Transverse colon (tissue), 4 donors: ENCODE measurements around the gene TCF25. TPM values are rescaled to one million over a fixed set of nuclear protein-coding genes. Genes with fewer than 3 reads are reported as not detected.
A peak's percentile ranks its signal among the peaks of the same experiment; 100 is the strongest.

Source experiments
- DNase-seq: peaks from one replicate; pipeline ENCODE4 v3.0.0-alpha.2; 2019
- H3K27ac ChIP-seq, 4 donors: fragments of 200-600 bp; sonication (generic); 2 replicates each; pipeline ENCODE4 v1.5.1; 2016 to 2018; ENCODE audit warnings: inconsistent platforms in 4 of 4
- H3K27me3 ChIP-seq: fragments of 200-600 bp; sonication (generic); 2 replicates; pipeline ENCODE4 v1.5.1; 2017; ENCODE audit warnings: inconsistent platforms
- H3K36me3 ChIP-seq, 4 donors: fragments of 200-600 bp; sonication (generic); 2 replicates each; pipeline ENCODE4 v1.5.1; 2017 to 2019; ENCODE audit warnings: inconsistent platforms in 4 of 4
- H3K4me1 ChIP-seq, 4 donors: fragments of 200-600 bp; sonication (generic); 2 replicates each; pipeline ENCODE4 v1.5.1; 2017 to 2020; ENCODE audit warnings: inconsistent platforms in 4 of 4
- H3K4me3 ChIP-seq, 4 donors: fragments of 200-600 bp; sonication (generic); 1 replicate in 1 of 4; 2 replicates in 3 of 4; pipeline versions ENCODE4 v1.5.1 to v1.6.1; 2017 to 2019; ENCODE audit warnings: inconsistent platforms in 4 of 4
- H3K9me3 ChIP-seq, 2 donors: fragments of 200-600 bp; sonication (generic); 2 replicates each; pipeline ENCODE4 v1.5.1; 2017 to 2019; ENCODE audit warnings: inconsistent platforms in 2 of 2
- EP300 ChIP-seq: sonication (generic); formaldehyde crosslinking; IDR thresholded peaks from one replicate; pipeline ENCODE4 v1.6.1; 2017; ENCODE audit warnings: antibody characterized with exemption, low read depth
- POLR2A ChIP-seq: fragments of 450-650 bp; IDR thresholded peaks from one replicate; pipeline ENCODE4 v1.6.1; 2016; ENCODE audit warnings: antibody characterized with exemption, mild to moderate bottlenecking, moderate library complexity
- POLR2AphosphoS5 ChIP-seq, 3 donors: sonication (generic); formaldehyde crosslinking; IDR thresholded peaks; one replicate each; pipeline ENCODE4 v1.6.1; 2016; ENCODE audit warnings: antibody characterized with exemption in 3 of 3
- WGBS, 2 donors: methylation state at CpG; one replicate each; pipeline ENCODE4 v1.1.5; 2018; ENCODE audit warnings: low coverage in 1 of 2; 5-methylcytosine and 5-hydroxymethylcytosine counted together
- in situ Hi-C, 4 donors: fragments of 200-750 bp; cut with MboI; loops; one replicate each; pipeline versions ENCODE4 v1.15.0 to v1.15.1; 2017; ENCODE audit warnings: low sequenced_read_pairs in 3 of 4, low pct_ligation_motif_present in 1 of 4, low pct_unique_long_range_greater_than_20kb in 1 of 4
- intact Hi-C: fragments of 100-400 bp; cut with DNase I; formaldehyde crosslinking; loops from one replicate; pipeline ENCODE4 v1.15.1; 2023; ENCODE audit warnings: low total_unique reads
- total RNA-seq, 4 donors: library from RNA; depleted of rRNA; stranded (reverse); fragments of >200 nt; gene quantifications; one replicate each; pipeline ENCODE4 v1.1.0, GENCODE V29; 2016
- TF ChIP-seq, protein P1 (sequence below), 5 experiments: fragments of 200-600 bp in 3 of 5; fragments of 450-650 bp in 2 of 5; sonication (generic) in 3 of 5; IDR thresholded peaks; 1 replicate in 2 of 5; 2 replicates in 3 of 5; pipeline ENCODE4 v1.5.1; 2016 to 2017; ENCODE audit warnings: antibody characterized with exemption in 5 of 5, inconsistent platforms in 3 of 5, mild to moderate bottlenecking in 2 of 5, moderate library complexity in 1 of 5

The TCF25 gene
- total RNA-seq, 4 donors from 2014 or later = 202 to 648 (median 354) TPM

DNA sequence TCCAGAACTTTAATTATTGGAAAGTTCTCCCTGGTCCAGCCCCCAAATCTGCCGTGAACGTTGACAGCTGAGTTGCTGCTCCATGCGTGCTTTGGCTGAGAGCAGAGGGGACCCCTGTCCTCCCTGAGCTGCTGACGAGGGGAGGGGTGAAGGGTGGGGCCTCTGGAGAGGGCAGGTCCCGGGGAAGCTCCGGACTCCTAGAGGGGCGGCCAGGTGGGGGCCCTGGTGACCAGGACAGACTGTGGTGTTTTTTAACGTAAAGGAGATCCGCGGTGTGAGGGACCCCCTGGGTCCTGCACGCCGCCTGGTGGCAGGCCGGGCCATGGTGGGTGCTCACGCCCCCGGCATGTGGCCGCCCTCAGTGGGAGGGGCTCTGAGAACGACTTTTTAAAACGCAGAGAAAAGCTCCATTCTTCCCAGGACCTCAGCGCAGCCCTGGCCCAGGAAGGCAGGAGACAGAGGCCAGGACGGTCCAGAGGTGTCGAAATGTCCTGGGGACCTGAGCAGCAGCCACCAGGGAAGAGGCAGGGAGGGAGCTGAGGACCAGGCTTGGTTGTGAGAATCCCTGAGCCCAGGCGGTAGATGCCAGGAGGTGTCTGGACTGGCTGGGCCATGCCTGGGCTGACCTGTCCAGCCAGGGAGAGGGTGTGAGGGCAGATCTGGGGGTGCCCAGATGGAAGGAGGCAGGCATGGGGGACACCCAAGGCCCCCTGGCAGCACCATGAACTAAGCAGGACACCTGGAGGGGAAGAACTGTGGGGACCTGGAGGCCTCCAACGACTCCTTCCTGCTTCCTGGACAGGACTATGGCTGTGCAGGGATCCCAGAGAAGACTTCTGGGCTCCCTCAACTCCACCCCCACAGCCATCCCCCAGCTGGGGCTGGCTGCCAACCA lies 45.3 kb downstream of the TCF25 start, which contains the start of gene MC1R:
MC1R (plus strand) TSS at position 410 of the 895 bp plus-strand sequence; CDS start at position 807, 397 bp downstream.
- WGBS, 2 donors = 6% methylated on average over 19 of the region's 23 CpGs; no CpG with 5 or more reads in 1 of the 2 donors
- H3K4me3 ChIP-seq = peak within 1 kb of the TSS in 3 of 4 donors; percentile 1 to 37 (median 29)
- H3K36me3 ChIP-seq = no peaks in the 10 kb centered on the region
- no peak for TF ChIP-seq POLR2AphosphoS5 (IDR thresholded peaks at IDR 0.05)
- TF ChIP-seq, protein P1, sequence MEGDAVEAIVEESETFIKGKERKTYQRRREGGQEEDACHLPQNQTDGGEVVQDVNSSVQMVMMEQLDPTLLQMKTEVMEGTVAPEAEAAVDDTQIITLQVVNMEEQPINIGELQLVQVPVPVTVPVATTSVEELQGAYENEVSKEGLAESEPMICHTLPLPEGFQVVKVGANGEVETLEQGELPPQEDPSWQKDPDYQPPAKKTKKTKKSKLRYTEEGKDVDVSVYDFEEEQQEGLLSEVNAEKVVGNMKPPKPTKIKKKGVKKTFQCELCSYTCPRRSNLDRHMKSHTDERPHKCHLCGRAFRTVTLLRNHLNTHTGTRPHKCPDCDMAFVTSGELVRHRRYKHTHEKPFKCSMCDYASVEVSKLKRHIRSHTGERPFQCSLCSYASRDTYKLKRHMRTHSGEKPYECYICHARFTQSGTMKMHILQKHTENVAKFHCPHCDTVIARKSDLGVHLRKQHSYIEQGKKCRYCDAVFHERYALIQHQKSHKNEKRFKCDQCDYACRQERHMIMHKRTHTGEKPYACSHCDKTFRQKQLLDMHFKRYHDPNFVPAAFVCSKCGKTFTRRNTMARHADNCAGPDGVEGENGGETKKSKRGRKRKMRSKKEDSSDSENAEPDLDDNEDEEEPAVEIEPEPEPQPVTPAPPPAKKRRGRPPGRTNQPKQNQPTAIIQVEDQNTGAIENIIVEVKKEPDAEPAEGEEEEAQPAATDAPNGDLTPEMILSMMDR (IDR thresholded peaks at IDR 0.05) = peak in 4 of 5 experiments; percentile 25 to 37 (median 32)
- TF ChIP-seq EP300 = no peak
- peak within 1 kb of the TSS; percentile 6 to 73 (median 52) for H3K27ac ChIP-seq
- in situ Hi-C loops (no loop called here), intact Hi-C loops (no loop called here)
- peaks cover 18 to 53% (median 43%) of the 10 kb centered on the region in 4 donors for H3K4me1 ChIP-seq
- no peaks in the 10 kb centered on the region for H3K9me3 ChIP-seq
- peaks cover 58% of the 10 kb centered on the region for H3K27me3 ChIP-seq
- DNase-seq = no peak

DNA sequence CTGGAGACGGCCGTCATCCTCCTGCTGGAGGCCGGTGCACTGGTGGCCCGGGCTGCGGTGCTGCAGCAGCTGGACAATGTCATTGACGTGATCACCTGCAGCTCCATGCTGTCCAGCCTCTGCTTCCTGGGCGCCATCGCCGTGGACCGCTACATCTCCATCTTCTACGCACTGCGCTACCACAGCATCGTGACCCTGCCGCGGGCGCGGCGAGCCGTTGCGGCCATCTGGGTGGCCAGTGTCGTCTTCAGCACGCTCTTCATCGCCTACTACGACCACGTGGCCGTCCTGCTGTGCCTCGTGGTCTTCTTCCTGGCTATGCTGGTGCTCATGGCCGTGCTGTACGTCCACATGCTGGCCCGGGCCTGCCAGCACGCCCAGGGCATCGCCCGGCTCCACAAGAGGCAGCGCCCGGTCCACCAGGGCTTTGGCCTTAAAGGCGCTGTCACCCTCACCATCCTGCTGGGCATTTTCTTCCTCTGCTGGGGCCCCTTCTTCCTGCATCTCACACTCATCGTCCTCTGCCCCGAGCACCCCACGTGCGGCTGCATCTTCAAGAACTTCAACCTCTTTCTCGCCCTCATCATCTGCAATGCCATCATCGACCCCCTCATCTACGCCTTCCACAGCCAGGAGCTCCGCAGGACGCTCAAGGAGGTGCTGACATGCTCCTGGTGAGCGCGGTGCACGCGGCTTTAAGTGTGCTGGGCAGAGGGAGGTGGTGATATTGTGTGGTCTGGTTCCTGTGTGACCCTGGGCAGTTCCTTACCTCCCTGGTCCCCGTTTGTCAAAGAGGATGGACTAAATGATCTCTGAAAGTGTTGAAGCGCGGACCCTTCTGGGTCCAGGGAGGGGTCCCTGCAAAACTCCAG lies 46.4 kb downstream of the TCF25 start:
- in situ Hi-C loops (no loop called here), intact Hi-C loops (no loop called here)
- no peak overlapping the region for H3K27ac ChIP-seq
- TF ChIP-seq, protein P1 (IDR thresholded peaks at IDR 0.05) = no peak
- TF ChIP-seq POLR2AphosphoS5 (IDR thresholded peaks at IDR 0.05) (no peak), POLR2A (no peak), EP300 (no peak)
- H3K27me3 ChIP-seq = peaks cover 68% of the 10 kb centered on the region
- DNase-seq = no peak
- H3K36me3 ChIP-seq = no peaks in the 10 kb centered on the region
- no peak overlapping the region for H3K4me3 ChIP-seq
- H3K4me1 ChIP-seq = peaks cover 18 to 64% (median 49%) of the 10 kb centered on the region in 4 donors
- 77 to 86% methylated on average over 10 to 51 of the region's 52 CpGs for WGBS, 2 donors
- no peaks in the 10 kb centered on the region for H3K9me3 ChIP-seq

DNA sequence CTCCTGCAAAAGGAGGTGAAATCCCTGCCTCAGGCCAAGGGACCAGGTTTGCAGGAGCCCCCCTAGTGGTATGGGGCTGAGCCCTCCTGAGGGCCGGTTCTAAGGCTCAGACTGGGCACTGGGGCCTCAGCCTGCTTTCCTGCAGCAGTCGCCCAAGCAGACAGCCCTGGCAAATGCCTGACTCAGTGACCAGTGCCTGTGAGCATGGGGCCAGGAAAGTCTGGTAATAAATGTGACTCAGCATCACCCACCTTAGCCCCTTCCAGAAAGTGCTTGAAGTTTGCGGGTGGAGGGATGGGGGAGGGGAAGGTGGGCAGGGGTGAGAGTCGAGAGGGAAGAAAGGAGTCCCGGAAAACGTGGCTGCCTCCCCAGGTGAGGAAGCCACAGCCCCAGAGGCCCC lies 47.3 kb downstream of the TCF25 start:
- Histone ChIP-seq H3K36me3 (no peaks in the 10 kb centered on the region), H3K27me3 (peaks cover 78% of the 10 kb centered on the region), H3K4me3 (no peak overlapping the region), H3K27ac (peak overlapping the region; percentile 80 to 86 (median 80)), H3K9me3 (no peaks in the 10 kb centered on the region), H3K4me1 (peaks cover 20 to 68% (median 54%) of the 10 kb centered on the region in 4 donors)
- no peak for DNase-seq
- no peak for TF ChIP-seq EP300
- TF ChIP-seq, protein P1 (IDR thresholded peaks at IDR 0.05) = no peak
- no peak for TF ChIP-seq POLR2AphosphoS5 (IDR thresholded peaks at IDR 0.05)
- TF ChIP-seq POLR2A = no peak
- 17 to 18% methylated on average over 2 to 6 of the region's 6 CpGs for whole genome bisulfite sequencing, 2 donors
- in situ Hi-C loops = no loop called here
- intact Hi-C loops = no loop called here
